ENCODE data around the gene GYS2.
"Not testable (repeated sequence)": the region's sequence is repeated elsewhere in the genome, so short reads cannot be mapped to it uniquely, and the experiment has no call there.

Gene GYS2

DNA sequence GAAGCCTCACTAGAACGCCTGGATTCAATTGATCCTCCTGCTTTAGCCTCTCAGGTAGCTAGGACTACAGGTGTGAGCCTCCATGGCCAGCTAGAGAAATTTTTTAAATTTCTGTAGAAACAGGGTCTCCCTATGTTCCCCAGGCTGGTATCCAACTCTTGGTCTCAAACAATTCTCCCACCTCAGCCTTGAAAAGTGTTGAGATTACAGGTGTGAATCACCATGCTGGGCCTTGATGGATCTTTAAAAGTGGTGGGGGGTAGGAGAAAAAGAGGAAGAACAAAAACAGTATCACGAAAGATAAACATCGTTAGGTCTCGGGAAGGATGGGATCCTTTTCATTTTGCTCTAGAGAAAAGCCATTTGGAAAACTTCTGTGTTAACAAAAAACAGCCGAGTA lies 4.5 kb downstream of the GYS2 start:
- FAIRE-seq: no peak

GRCh38 chr12:21599143-21599999 lies 5.3 kb downstream of the GYS2 start:
- no peak for FAIRE-seq

DNA sequence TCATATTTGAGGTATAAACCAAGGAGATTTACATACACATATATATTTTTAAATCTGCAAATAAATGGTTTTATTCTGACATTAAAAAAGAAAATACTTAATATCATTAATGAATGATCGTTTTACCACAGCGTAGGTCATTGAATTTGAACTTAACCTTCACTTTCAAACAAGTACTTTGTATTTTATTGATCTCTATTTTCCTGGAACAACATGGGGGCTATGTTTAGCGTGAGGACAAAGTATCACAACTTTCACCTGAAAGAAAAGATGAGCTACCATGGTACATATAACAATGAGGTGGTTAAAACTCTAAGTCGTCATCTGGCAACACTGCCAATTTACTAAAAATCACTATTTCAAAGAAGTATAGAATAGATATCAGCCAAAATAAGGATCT lies 6.0 kb downstream of the GYS2 start:
- no peak for FAIRE-seq

GRCh38 chr12:21595356-21595755 lies 9.3 kb downstream of the GYS2 start:
- not testable (repeated sequence) for FAIRE-seq

DNA sequence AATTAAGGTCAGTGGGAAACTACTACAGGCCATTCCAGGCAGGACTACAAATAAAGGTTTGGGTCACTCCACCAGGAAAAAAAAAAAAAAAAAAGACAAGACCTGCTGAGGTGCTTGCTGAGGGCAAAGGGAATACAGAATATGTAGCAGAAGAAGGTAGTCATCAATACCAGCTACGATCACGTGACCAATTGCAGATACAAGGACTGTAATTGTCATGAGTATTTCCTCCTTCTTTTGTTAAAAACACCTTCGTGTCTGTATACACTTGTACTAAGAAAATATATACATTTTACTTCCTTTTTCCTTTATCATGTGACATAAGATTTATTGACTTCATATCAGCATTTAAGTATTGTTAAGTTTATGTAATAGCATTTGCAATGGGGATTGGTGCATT lies 19.2 kb downstream of the GYS2 start:
- no peak for FAIRE-seq

DNA sequence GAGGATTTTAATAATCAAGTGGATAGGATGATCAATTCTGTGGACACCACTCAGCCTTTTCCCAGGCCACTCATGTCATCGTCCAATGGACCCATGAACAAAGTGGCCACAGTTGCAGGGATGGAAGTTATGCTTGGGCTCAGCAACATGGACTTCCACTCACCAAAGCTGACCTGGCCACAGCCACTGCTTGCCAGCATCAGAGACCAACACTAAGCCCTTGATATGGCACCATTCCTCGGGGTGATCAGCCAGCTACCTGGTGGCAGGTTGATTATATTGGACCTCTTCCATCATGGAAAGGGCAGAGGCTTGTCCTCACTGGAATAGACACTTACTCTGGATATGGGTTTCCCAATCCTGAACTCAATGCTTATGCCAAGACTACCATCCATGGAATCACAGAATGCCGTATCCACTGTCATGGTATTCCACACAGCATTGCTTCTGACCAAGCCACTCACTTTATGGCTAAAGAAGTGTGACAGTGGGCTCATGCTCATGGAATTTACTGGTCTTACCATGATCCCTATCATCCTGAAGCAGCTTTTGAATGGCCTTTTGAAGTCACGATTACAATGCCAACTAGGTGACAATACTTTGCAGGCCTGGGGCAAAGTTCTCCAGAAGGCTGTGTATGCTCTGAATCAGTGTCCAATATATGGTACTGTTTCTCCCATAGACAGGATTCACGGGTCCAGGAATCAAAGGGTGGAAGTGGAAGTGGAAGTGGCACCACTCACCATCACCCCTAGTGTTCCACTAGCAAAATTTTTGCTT lies 20.1 kb downstream of the GYS2 start:
- not testable (repeated sequence) for FAIRE-seq

DNA sequence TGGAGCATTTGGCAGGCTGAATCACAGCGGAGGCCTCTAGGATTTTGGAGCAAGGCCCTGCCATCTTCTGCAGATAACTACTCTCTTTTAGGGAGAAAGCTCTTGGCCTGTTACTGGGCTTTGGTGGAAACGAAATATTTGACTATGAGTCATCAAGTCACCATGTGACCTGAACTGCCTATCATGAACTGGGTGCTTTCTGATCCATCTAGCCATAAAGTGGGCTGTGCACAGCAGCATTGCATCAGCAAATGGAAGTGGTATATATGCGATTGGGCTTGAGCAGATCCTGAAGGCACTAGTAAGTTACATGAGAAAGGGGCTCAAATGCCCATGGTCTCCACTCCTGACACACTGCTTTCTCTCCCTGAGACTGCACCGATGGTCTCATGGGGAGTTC lies 21.1 kb downstream of the GYS2 start:
- no peak for FAIRE-seq

- no peak for FAIRE-seq
Measured at GRCh38 chr12:21580748-21581516, 23.7 kb downstream of the GYS2 start.

- no peak for FAIRE-seq
Measured at GRCh38 chr12:21577516-21577915, 27.1 kb downstream of the GYS2 start.

DNA sequence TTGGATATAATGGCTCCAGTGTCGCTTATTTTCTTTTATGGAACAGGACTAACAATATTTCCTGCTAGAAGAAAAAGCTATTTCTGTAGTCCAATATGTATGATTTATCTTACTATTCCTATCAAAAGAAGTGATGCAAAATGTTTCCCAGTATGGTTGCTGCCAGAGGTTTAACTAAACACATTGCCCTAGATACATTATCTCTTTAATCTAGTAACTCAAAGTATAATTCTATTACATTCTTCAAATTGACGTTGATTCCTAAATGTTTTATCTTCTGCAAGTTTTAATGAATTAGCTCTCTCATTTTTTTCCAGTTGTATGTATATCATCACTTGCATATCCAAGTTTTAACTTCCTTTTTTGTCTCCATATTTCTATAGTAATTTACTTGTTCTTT lies 28.2 kb downstream of the GYS2 start:
- no peak for FAIRE-seq

- no peak for FAIRE-seq
Measured at GRCh38 chr12:21573733-21574358, 30.8 kb downstream of the GYS2 start.

DNA sequence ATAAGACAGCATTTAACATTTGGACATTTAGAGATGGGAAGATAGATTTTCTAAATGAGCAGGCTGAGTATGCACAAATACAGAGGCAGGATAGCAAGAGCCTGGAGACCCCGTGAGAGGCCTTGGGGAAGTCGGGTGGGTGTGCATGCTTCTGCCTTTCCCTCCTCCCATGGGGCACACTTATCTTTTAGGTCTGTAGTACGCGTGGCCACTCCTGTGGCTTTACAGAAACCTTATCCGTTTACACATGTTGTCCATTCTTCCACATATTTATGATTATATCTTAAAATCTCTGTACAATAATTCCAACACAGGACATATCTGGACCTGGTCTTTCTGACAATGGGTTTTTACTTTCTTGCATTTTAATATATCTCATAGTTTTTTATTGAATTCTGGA lies 33.6 kb downstream of the GYS2 start:
- FAIRE-seq: no peak

GRCh38 chr12:21568115-21568514 lies 36.5 kb downstream of the GYS2 start:
- FAIRE-seq: no peak

- no peak for FAIRE-seq
Measured at GRCh38 chr12:21566907-21567394, 37.7 kb downstream of the GYS2 start.

DNA sequence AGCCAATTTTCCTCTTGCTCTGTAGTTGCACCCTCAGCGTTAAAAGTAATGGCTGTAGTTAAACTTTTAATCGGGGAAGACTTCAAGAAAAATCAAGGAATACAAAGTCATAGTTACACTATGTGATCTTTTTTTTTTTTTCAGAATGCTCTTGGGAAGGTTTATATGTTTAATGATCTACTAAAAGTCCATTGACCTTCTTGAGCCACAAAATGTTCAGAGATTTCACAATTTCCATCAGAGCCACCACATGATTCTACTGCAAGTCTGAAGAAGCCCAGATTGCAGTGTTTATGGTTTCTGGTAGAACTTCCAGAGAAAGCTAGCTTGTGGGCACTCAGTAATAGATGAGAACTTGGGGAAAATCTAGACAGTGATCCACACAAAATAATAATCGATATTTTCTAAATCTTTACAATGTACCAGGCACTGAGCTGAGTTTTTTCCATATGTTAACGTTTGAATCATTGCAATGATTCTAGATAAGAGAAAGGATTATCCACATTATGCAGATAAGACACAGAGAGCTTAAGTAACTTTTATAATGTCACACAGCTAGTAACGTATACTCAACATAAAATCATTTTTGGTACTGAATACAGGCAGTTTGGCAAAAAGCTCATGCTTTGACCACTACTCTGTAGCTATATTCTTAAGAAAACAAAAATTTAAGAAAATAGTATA lies 38.3 kb downstream of the GYS2 start:
- no peak for FAIRE-seq

DNA sequence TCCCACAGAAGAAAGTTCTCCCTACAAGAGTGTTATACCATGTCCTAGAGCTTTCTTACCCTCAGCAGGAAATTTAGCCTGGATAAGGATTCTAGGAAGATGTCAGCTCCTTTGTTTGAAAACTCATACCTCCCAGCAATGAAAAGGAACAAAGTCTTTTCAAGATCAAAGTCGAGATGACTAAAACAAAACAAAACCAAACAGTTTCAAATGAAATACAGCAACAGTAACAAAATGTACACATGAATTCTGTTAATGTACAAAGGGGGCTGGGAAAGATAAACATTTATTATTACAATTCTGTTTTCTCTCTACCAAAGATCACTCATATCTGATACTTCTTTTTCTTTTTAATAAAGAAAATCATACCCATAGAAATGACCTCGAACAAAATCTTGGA lies 41.8 kb downstream of the GYS2 start:
- FAIRE-seq: no peak

DNA sequence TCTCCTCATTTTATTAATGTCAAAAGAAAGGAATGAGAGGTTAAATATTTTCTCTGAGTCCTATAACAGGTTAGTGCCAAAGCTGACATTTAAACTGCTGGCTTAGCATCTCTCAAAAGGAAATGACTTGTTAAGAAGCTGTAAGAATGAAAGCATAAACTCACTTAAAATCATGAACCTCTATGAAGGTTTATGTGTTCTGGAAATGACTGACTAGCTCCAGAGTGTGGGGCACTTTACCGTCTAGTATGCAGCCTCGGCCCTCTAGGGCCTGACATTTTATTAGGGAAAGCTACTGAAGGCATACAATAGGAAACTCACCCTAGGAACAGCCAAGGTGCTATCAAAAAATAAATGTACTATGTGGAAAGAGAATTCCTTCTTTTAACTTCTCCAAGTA lies 43.5 kb downstream of the GYS2 start:
- FAIRE-seq: no peak

DNA sequence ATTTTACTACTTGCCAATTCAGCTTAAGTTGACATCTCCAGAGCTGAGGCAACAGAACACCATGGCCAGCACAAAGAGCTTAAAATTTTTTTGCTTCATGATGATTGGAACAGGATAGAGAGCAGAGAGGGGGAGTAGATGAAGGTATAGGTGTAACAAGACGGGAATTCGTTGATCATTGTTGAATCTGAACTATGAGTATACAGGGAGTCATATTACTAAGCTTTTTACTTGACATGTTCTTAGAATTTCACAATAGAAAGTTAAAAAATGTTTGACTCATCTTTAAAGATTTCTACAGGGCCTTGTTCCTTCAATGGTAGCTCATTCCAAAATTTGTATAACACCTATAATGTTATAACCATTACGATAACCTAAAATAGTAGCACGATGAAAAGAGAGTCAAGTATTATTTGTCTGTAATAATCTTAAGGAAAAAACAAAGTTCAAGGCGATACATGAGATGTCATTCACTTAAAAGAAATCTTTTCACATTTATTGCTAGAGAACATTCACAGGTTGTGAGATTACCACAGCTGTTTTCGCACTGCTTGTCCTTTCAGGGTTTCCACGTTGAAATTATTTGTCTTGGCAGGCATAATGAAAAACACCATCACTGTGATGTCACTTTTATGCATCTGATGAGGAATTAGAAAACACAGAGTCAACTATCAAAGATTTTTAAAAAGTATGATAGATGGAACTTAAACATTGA lies 44.6 kb downstream of the GYS2 start:
- FAIRE-seq: no peak

GRCh38 chr12:21558100-21558679 lies 46.5 kb downstream of the GYS2 start:
- no peak for FAIRE-seq

DNA sequence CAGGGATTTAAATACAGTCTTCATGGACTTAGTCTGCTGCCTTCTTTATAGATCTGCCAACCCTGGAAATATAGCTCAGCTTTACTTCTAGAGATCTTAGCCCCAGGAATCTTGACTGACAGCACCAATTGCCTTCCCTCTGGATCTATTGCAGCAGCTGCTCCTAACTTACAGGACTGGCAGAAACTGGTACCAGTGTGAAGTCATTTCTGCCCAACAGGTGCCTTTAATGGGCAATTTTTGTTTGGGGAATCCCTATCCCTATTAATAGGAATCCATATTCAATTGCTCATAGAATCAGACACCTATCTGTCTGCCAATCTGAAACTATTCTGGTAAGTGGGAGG lies 51.3 kb downstream of the GYS2 start:
- no peak for FAIRE-seq

- FAIRE-seq: no peak
Measured at GRCh38 chr12:21552635-21553328, 51.9 kb downstream of the GYS2 start.

Measured in TTC549 (cell line).